HG03159 (cell line): Measurements from ENCODE around the gene DNAJB14.

Experiments used
- ATAC-seq: cut with Tn5 transposase; IDR thresholded peaks from one replicate; pipeline ENCODE4 v1.9.1; 2021; ENCODE audit warnings: mild to moderate bottlenecking, moderate library complexity; ENCODE audit not compliant: unreplicated experiment

DNAJB14 gene

DNA sequence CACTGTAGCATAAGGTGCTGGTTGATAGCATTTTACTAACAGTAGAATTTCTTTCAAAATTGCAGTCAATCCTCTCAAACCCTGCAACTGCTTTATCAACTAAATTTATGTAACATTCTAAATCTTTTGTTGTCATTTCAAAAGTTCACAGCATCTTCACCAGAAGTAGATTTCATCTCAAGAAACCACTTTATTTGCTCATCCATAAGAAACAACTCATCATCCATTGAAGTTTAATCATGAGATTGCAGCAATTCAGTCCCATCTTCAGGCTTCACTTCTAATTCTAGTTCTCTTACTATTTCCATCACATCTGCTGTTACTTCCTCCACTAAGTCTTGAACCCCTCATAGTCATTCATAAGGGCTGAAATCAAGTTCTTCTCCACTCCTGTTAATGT is 73.8 kb downstream of the DNAJB14 start:
- ATAC-seq: no peak

DNA sequence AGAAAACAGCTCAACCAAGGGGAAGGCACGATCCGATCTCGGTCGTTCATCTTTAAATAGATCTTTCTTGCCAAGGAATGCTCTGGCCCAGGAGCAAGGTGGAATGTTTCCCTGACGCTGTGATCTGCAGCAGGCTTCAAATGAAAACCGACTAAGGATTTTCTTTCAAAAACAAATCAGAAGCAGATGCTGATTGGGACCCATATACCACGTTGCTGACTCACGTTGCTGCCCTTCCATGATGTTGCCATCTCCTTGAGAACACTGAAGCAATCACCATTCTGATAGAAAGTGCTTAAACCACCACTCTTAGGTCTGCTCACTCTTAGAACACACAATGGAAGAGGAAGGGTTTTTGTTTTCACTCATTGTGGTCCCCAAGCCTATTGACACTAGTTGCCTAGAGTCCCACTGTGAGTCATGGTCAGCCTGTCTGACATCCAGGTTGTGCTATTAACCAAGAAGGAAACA is 78.3 kb downstream of the DNAJB14 start:
- no peak for ATAC-seq

DNA sequence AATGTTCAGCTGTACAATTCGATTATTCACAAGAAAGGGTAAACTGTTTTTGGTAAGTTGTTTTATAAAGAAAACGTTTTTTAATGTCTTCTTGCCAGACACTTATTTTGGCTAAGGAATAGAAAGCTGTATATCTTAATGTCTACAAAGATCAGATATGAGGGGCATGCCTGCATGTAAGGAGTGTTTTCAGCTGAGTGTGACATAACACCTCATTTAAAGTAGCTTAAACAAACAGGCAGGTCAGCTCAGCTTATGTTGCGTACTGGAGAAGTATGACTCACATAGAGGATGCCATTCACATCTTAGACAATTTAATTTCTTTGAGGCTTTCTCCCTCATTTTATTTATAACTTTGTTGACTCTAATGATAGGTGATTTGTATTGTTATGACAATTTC is 82.6 kb downstream of the DNAJB14 start:
- no peak for ATAC-seq

- peak; percentile 47 for ATAC-seq
Observed at GRCh38 chr4:99861120-99861905, 85.1 kb downstream of the DNAJB14 start.

- no peak for ATAC-seq
Observed at GRCh38 chr4:99860521-99860920, 85.9 kb downstream of the DNAJB14 start.

DNA sequence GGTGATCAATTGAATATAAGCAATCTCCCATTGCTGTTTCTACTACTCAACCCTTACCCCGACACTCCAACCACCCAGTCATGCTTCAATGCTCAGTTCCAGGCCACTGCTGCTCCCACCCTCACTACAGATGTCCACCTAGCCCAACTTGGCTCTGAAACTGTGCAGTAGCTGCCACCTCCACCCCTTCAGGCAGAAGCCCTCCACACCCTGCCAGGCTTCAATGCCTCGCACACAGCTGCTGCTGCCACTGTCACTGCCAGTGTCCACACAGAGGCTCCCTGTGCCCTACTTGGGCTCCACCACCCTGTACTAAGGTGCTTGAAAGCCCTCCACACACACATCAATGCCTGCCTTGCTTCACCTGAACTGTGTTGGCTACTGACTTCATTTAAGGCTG is 86.8 kb downstream of the DNAJB14 start:
- ATAC-seq: peak; percentile 33

- ATAC-seq: no peak
Observed at GRCh38 chr4:99857307-99857706, 89.1 kb downstream of the DNAJB14 start.

DNA sequence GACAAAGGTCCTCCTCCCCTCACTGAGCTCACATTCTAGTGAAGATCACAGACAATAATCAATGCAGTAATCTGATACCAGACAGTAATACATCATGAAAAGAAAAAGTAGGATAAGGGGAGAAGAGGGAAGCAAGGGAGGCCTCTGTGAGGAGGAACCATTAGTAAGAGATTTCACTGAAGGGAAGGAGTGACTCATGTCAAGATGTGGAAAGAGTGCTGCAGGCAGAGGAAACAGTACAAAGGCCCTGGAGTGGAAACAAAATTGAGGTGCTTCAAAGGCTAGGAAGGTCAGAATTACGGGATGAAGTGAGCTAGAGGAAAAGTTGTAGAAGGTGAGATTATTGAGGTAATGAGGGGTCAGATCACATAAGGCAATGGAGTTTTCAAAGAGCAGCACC is 90.3 kb downstream of the DNAJB14 start:
- ATAC-seq: no peak

- ATAC-seq: peak; percentile 51
Observed at GRCh38 chr4:99855678-99856077, 90.7 kb downstream of the DNAJB14 start.

GRCh38 chr4:99853999-99854398 is 92.4 kb downstream of the DNAJB14 start:
- ATAC-seq: no peak

- no peak for ATAC-seq
Observed at GRCh38 chr4:99853190-99853589, 93.2 kb downstream of the DNAJB14 start.

DNA sequence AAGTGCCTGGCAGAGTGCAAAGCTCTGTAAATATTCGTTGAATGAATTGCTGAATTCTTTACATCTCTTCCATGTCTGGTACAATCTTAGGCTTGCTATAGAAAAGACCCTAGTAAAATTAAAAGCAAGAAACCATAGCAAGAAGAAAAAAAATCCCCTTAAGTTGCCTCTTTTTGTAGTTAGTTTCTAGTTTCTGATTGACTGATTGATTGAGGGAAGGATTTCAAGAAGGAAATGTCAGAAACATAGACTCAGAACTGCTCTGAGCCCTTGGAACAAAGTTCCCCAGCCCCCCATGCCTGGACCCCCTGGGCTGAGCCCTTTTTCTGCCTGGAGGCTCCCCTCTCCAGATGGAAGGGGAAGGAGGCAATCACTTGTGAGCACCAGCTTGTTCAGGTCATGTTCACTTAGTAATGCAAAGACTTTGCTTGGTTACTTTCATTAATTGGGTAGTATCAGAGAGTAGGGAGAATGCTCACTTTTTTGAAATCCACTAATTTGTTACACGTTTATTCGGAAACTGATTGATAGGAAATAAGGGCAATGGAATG is 94.1 kb downstream of the DNAJB14 start:
- ATAC-seq: no peak

DNA sequence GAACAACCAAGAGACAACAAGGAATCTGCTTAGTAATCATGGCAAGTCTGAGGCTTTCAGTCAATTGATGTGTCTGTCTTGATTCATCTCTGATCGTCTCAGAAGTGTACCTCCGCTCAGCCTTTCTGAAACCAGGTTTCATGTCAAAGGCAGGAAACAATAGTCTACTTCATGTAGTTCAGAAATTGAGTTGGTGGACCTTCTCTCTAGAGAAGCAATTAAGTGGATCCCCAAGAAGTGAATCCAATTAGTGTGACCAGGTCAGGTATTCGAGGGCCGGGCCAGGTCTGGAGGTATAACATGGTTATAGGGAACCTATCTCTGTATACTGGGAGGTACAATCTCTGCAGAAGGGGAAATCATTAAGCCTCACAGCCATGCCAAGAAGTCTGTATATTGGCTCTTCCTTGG is 97.8 kb downstream of the DNAJB14 start:
- peak; percentile 41 for ATAC-seq

- peak; percentile 67 for ATAC-seq
Observed at GRCh38 chr4:99847362-99847976, 98.9 kb downstream of the DNAJB14 start.

DNA sequence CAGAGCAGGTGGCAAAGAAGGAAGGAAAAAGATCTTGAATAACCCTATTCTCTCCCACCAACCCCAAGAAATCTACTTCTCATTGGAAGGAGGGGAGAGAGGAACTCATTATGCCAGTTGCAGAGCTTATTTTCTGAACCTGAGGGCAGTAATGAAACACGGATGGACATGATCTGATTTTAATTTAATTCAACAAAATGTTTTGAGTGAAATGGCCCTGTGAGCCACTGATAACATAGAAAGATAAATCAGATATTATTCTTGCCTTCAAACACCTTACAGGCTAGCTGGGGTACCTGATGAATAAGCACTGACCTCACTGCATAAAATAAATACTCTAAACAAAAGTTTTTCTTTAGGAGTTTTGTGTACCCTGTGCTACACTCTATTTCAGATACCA is 99.5 kb downstream of the DNAJB14 start:
- no peak for ATAC-seq
